OCI-LY1 (cell line): ENCODE data around the gene DMD.

ENCODE experiments used
- EZH2 ChIP-seq: fragments of 200-600 bp; sonication (generic), shearing (Covaris generic); IDR thresholded peaks from 2 replicates; pipeline ENCODE4 v1.8.0; 2017; ENCODE audit warnings: borderline replicate concordance, mixed run types, mild to moderate bottlenecking, antibody characterized with exemption, low read length, moderate library complexity, mixed read lengths
- TF ChIP-seq, protein P1 (sequence below): fragments of 200-600 bp; sonication (generic), shearing (Covaris generic); IDR thresholded peaks from 2 replicates; pipeline ENCODE4 v1.5.1; 2017; ENCODE audit warnings: mild to moderate bottlenecking, antibody characterized with exemption, low read length, moderate library complexity, mixed read lengths

DNA sequence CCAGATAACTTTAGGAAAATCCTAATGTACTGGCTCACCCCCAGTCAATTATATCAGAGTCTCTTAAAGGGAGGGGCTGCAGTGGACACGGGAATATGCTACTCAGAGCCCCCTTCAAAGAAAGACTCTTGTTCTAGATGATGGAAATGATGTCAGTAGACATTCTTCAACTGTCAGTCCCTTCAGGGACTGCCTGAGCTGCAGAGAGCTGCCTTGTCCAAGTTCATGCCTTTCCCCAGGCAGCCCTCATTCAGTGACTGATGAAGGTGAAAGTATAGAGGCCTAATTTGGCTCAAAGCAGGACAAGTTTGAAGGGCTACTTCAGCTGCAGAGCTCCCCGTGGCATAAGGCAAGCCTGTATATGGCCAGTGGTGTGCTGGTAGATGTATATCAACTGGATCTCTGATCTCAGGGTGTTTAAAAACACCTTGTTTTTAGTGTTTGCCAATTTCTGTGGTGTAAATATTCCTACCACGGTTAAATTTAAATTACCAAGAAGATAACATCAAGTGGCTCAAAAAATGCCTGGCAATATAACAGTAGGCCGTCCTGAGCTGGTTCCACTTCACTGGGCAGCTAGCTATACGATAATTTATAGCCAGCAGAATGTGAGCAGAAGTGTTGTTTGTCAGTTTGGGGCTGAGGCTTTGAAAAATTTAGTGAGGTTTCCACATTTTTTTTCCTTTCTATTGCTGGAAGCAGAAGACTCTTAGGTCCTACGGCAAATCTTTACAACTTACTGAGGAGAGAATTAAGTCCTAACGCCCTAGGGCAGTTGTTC lies 1390.7 kb downstream of the DMD start:
- TF ChIP-seq, protein P1, sequence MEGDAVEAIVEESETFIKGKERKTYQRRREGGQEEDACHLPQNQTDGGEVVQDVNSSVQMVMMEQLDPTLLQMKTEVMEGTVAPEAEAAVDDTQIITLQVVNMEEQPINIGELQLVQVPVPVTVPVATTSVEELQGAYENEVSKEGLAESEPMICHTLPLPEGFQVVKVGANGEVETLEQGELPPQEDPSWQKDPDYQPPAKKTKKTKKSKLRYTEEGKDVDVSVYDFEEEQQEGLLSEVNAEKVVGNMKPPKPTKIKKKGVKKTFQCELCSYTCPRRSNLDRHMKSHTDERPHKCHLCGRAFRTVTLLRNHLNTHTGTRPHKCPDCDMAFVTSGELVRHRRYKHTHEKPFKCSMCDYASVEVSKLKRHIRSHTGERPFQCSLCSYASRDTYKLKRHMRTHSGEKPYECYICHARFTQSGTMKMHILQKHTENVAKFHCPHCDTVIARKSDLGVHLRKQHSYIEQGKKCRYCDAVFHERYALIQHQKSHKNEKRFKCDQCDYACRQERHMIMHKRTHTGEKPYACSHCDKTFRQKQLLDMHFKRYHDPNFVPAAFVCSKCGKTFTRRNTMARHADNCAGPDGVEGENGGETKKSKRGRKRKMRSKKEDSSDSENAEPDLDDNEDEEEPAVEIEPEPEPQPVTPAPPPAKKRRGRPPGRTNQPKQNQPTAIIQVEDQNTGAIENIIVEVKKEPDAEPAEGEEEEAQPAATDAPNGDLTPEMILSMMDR, result no peak
- TF ChIP-seq EZH2, result no peak
